Measurements from ENCODE around the gene HSPA12A.

HSPA12A gene

DNA sequence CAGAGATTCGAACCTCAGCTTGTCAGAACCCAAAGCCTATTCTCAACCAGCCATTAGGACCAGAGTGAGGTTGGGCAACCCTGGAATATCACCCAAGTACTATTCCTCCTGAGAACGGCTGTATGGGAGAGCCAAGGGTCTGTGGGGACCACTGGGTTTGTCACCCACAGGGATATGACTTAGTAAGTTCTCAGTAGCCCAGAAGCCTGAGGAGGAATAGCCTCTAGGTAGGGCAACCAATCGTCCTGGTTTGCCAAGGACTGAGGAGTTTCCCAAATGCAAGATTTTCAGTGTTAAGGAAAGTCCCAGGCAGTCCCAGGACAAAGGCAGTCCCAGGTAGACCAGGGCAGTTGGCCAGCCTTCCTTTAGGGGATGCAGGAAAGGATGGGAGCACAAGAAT lies 74.9 kb downstream of the HSPA12A start:
- peaks cover 20% of the 10 kb centered on the region for H3K36me3 ChIP-seq (ENCODE audit: insufficient read depth, insufficient read length, low read length)
- H3K4me3 ChIP-seq (ENCODE audit: insufficient read length, low read depth): no peak overlapping the region
- no peak for DNase-seq (ENCODE audit: low read depth, low spot score)
- H3K9ac ChIP-seq (ENCODE audit: insufficient read length, low read depth): no peak overlapping the region
- H3K27me3 ChIP-seq (ENCODE audit: insufficient read depth, insufficient read length): no peaks in the 10 kb centered on the region
- TF ChIP-seq SUZ12 (IDR thresholded peaks at IDR 0.05; ENCODE audit: extremely low read depth, insufficient read depth, insufficient read length) (no peak), YY1 (IDR thresholded peaks at IDR 0.05; ENCODE audit: insufficient read depth, insufficient read length) (no peak), ZNF274 (IDR thresholded peaks at IDR 0.05; ENCODE audit: low read depth, low read length) (no peak)
- peaks cover 3% of the 10 kb centered on the region for H3K4me1 ChIP-seq (ENCODE audit: insufficient read depth, insufficient read length)
- H3K9me3 ChIP-seq (ENCODE audit: insufficient read depth, low read length): no peaks in the 10 kb centered on the region; the same call in 1 of the 2 replicates

DNA sequence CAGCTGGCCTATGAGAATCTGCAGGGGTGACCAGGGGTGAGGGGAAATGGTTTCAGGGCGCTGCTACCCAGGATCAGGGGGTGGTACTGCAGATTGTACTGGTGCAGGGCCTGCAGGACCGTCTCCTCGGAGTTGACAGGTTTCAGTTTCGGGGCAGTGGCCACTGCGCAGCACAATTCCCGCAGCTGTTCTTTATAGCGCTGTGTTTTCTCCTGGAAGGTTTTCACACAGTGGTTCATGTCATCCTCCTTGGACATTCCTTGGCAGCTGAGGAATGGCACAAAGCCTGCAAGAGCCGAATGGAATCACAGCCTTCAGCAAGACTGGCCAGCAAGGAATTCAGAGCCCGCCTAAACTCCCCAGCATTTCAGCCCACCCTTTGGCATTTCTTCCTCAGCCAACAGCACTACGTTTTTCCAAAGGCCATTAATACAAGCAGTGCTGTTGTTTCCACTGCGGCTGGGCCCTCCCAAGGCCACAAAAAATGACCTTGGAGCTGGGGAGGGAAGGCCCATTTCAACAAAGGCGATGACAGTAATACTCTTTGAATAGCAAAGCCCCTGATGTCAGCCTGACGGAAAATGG lies 76.7 kb downstream of the HSPA12A start:
- Histone ChIP-seq H3K27me3 (ENCODE audit: insufficient read depth, insufficient read length) (no peaks in the 10 kb centered on the region), H3K9ac (ENCODE audit: insufficient read length, low read depth) (no peak overlapping the region), H3K4me1 (ENCODE audit: insufficient read depth, insufficient read length) (peaks cover 3% of the 10 kb centered on the region), H3K9me3 (ENCODE audit: insufficient read depth, low read length) (no peaks in the 10 kb centered on the region; the same call in 1 of the 2 replicates), H3K4me3 (ENCODE audit: insufficient read length, low read depth) (no peak overlapping the region), H3K36me3 (ENCODE audit: insufficient read depth, insufficient read length, low read length) (peaks cover 16% of the 10 kb centered on the region)
- no peak for DNase-seq (ENCODE audit: low read depth, low spot score)
- no peak for TF ChIP-seq SUZ12 (IDR thresholded peaks at IDR 0.05; ENCODE audit: extremely low read depth, insufficient read depth, insufficient read length)
- TF ChIP-seq ZNF274 (IDR thresholded peaks at IDR 0.05; ENCODE audit: low read depth, low read length): no peak
- TF ChIP-seq YY1 (IDR thresholded peaks at IDR 0.05; ENCODE audit: insufficient read depth, insufficient read length): no peak

DNA sequence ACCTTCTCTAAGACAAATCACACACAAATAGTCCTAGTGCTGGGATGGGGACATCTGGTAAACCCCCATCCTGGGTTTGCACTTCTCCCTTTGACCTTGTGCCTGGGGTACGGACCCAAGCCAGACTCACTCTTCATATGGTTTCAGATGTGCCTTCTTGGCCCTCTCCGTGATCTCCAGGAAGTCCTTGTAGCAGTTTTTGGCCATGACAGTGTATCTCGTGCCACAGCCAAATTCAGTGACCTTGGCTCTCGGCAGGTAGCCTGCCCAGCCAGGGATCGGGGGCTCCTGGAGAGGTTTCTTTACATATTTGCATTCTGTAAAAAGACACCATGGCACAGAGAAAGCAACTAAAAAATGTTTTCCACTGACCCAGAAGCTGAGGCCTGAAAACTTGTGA lies 77.7 kb downstream of the HSPA12A start:
- H3K4me3 ChIP-seq (ENCODE audit: insufficient read length, low read depth): no peak overlapping the region
- H3K4me1 ChIP-seq (ENCODE audit: insufficient read depth, insufficient read length): peaks cover 3% of the 10 kb centered on the region
- no peaks in the 10 kb centered on the region for H3K27me3 ChIP-seq (ENCODE audit: insufficient read depth, insufficient read length)
- no peaks in the 10 kb centered on the region; the same call in 1 of the 2 replicates for H3K9me3 ChIP-seq (ENCODE audit: insufficient read depth, low read length)
- H3K36me3 ChIP-seq (ENCODE audit: insufficient read depth, insufficient read length, low read length): peaks cover 16% of the 10 kb centered on the region
- no peak overlapping the region for H3K9ac ChIP-seq (ENCODE audit: insufficient read length, low read depth)
- DNase-seq (ENCODE audit: low read depth, low spot score): no peak
- TF ChIP-seq SUZ12 (IDR thresholded peaks at IDR 0.05; ENCODE audit: extremely low read depth, insufficient read depth, insufficient read length) (no peak), YY1 (IDR thresholded peaks at IDR 0.05; ENCODE audit: insufficient read depth, insufficient read length) (no peak), ZNF274 (IDR thresholded peaks at IDR 0.05; ENCODE audit: low read depth, low read length) (no peak)

DNA sequence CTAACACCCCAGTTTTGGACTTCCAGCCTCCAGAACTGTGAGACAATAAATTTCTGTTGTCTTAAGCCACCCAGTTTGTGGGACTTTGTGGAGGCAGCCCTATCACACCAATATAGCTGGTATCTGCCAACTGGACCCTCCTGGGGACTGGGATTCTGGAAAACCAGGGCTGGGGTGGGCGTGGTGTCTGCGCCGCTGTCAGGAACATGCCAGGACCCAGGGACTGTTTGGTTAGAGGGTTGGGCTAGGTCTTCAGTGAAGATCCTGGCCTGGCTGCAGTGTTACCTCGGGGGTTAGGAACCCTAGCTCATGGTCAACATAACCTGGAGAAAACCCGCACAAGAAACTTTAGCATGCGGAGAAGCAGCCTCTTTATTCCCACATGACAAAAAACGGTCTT lies 79.0 kb downstream of the HSPA12A start:
- peaks cover 3% of the 10 kb centered on the region for H3K4me1 ChIP-seq (ENCODE audit: insufficient read depth, insufficient read length)
- H3K36me3 ChIP-seq (ENCODE audit: insufficient read depth, insufficient read length, low read length): peaks cover 14% of the 10 kb centered on the region
- no peak overlapping the region for H3K9ac ChIP-seq (ENCODE audit: insufficient read length, low read depth)
- H3K9me3 ChIP-seq (ENCODE audit: insufficient read depth, low read length): no peaks in the 10 kb centered on the region; the same call in 1 of the 2 replicates
- no peak overlapping the region for H3K4me3 ChIP-seq (ENCODE audit: insufficient read length, low read depth)
- DNase-seq (ENCODE audit: low read depth, low spot score): no peak
- TF ChIP-seq YY1 (IDR thresholded peaks at IDR 0.05; ENCODE audit: insufficient read depth, insufficient read length) (no peak), ZNF274 (IDR thresholded peaks at IDR 0.05; ENCODE audit: low read depth, low read length) (no peak), SUZ12 (IDR thresholded peaks at IDR 0.05; ENCODE audit: extremely low read depth, insufficient read depth, insufficient read length) (no peak)
- H3K27me3 ChIP-seq (ENCODE audit: insufficient read depth, insufficient read length): no peaks in the 10 kb centered on the region

GRCh38 chr10:116660860-116661259 lies 81.5 kb downstream of the HSPA12A start:
- DNase-seq (ENCODE audit: low read depth, low spot score): no peak
- Histone ChIP-seq H3K36me3 (ENCODE audit: insufficient read depth, insufficient read length, low read length) (peaks cover 5% of the 10 kb centered on the region), H3K4me3 (ENCODE audit: insufficient read length, low read depth) (no peak overlapping the region), H3K9ac (ENCODE audit: insufficient read length, low read depth) (no peak overlapping the region), H3K4me1 (ENCODE audit: insufficient read depth, insufficient read length) (peaks cover 3% of the 10 kb centered on the region), H3K27me3 (ENCODE audit: insufficient read depth, insufficient read length) (no peaks in the 10 kb centered on the region), H3K9me3 (ENCODE audit: insufficient read depth, low read length) (no peaks in the 10 kb centered on the region)
- TF ChIP-seq YY1 (IDR thresholded peaks at IDR 0.05; ENCODE audit: insufficient read depth, insufficient read length) (no peak), SUZ12 (IDR thresholded peaks at IDR 0.05; ENCODE audit: extremely low read depth, insufficient read depth, insufficient read length) (no peak), ZNF274 (IDR thresholded peaks at IDR 0.05; ENCODE audit: low read depth, low read length) (no peak)

- Histone ChIP-seq H3K9me3 (ENCODE audit: insufficient read depth, low read length) (no peaks in the 10 kb centered on the region), H3K4me1 (ENCODE audit: insufficient read depth, insufficient read length) (no peaks in the 10 kb centered on the region), H3K4me3 (ENCODE audit: insufficient read length, low read depth) (no peak overlapping the region), H3K9ac (ENCODE audit: insufficient read length, low read depth) (no peak overlapping the region), H3K27me3 (ENCODE audit: insufficient read depth, insufficient read length) (no peaks in the 10 kb centered on the region), H3K36me3 (ENCODE audit: insufficient read depth, insufficient read length, low read length) (peaks cover 5% of the 10 kb centered on the region)
- DNase-seq (ENCODE audit: low read depth, low spot score): no peak
- no peak for TF ChIP-seq SUZ12 (IDR thresholded peaks at IDR 0.05; ENCODE audit: extremely low read depth, insufficient read depth, insufficient read length)
- TF ChIP-seq ZNF274 (IDR thresholded peaks at IDR 0.05; ENCODE audit: low read depth, low read length): no peak
These were observed 83.2 kb downstream of the HSPA12A start for GRCh38 chr10:116659049-116659670.

DNA sequence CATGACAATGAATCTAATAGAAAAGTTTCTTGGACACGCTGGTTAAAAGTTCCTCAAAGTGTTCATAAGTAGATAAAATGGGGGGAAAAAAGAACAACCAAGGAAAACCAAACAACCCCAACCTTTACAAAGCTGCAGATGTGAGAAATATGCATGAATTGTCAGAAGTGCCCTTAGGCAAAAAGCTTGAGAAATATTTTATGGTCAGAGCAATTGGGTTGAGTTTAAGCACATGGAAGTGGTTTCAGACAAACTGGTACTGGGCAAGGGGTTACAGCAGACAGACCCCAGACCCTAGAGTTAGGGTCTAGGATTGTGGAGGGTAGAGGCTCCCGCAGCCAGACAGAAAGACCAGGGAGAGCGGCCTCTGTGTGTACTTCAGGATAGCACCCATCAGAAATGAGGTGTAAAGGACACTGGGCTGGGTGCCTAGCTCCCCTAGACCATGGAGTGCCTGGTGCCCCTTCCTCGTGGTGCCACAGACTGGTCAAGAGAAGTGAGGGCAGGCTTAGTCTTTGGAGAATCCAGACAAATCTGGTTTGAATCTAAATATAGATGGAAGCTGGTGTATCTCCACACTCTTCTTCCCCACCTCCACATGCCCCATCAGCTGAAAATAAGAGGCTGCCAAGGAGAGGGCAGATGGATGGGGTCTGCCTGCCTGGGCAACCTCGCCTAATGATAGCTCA lies 84.4 kb downstream of the HSPA12A start:
- DNase-seq (ENCODE audit: low read depth, low spot score): no peak
- Histone ChIP-seq H3K9ac (ENCODE audit: insufficient read length, low read depth) (no peak overlapping the region), H3K4me3 (ENCODE audit: insufficient read length, low read depth) (no peak overlapping the region), H3K4me1 (ENCODE audit: insufficient read depth, insufficient read length) (no peaks in the 10 kb centered on the region), H3K9me3 (ENCODE audit: insufficient read depth, low read length) (no peaks in the 10 kb centered on the region), H3K27me3 (ENCODE audit: insufficient read depth, insufficient read length) (no peaks in the 10 kb centered on the region), H3K36me3 (ENCODE audit: insufficient read depth, insufficient read length, low read length) (no peaks in the 10 kb centered on the region)
- TF ChIP-seq ZNF274 (IDR thresholded peaks at IDR 0.05; ENCODE audit: low read depth, low read length): no peak
- no peak for TF ChIP-seq YY1 (IDR thresholded peaks at IDR 0.05; ENCODE audit: insufficient read depth, insufficient read length)
- TF ChIP-seq SUZ12 (IDR thresholded peaks at IDR 0.05; ENCODE audit: extremely low read depth, insufficient read depth, insufficient read length): no peak

Data from NT2/D1 (cell line).